Measurements from ENCODE around the gene SPATA4. TPM values are rescaled to one million over a fixed set of nuclear protein-coding genes. Genes with fewer than 3 reads are reported as not detected.

Gene SPATA4
- polyA plus RNA-seq, 1 of the 3 experiments (the other 2 are of a cell fraction): 0.21 TPM

DNA sequence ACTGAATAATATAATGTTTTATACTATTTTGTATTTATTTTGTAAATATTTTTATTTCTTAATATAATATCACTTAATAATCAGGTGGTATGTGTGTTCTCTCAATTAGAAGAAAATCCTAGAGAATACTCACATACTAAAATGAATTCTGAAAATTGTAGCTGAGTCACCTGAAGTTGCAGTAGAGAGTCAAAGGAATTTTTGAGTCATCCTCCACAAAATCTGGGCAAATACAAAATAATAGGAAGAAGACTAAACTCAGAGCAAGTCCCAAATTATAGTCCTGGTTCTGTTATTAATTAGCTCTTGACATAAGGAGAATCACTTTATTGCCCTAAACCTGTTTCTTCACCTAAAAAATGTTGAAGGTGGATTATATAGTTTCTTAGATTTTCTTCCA lies 57.8 kb downstream of the SPATA4 start:
- Histone ChIP-seq H3K36me3 (replicated peaks in 1 of 2; ENCODE audit: control insufficient read depth in 1 of 2, insufficient read depth in 2 of 2, low read length in 1 of 2) (no peaks in the 10 kb centered on the region), H3K4me3 (ENCODE audit: low read depth in 2 of 2, low read length in 1 of 2) (no peak overlapping the region), H2AFZ (ENCODE audit: low read depth) (no peak overlapping the region), H3K4me2 (no peak overlapping the region), H3K79me2 (ENCODE audit: insufficient read depth) (no peaks in the 10 kb centered on the region), H3K9ac (no peak overlapping the region), H3K27me3 (ENCODE audit: insufficient read depth) (no peaks in the 10 kb centered on the region), H4K20me1 (ENCODE audit: insufficient read depth) (no peaks in the 10 kb centered on the region), H3K27ac (ENCODE audit: low read depth in 2 of 2, low read length in 1 of 2) (no peak overlapping the region), H3K9me2 (no peaks in the 10 kb centered on the region), H3K4me1 (ENCODE audit: control insufficient read depth in 1 of 2, insufficient read depth in 2 of 2, low read depth in 1 of 2, low read length in 1 of 2) (peaks cover 0 to 5% of the 10 kb centered on the region in 2 experiments; a peak in 2 of 4 replicates), H3F3A (replicated peaks; ENCODE audit: insufficient read depth) (no peaks in the 10 kb centered on the region), H3K9me3 (no peaks in the 10 kb centered on the region)
- CTCF ChIA-PET: interaction anchor here (2.3 kb wide), 1 partner anchor 14 kb away, joined by 8 read pairs; no protein-coding TSS in a partner anchor
- TF ChIP-seq FOSL2 (IDR thresholded peaks at IDR 0.05; ENCODE audit: borderline replicate concordance, low read depth) (peak; percentile 37; the same call in 1 of the 2 replicates), GATA2 (CRISPR knock-in tag; IDR thresholded peaks at IDR 0.05) (no peak)
- DNase-seq: no peak
- POLR2A ChIA-PET: no interaction called here

DNA sequence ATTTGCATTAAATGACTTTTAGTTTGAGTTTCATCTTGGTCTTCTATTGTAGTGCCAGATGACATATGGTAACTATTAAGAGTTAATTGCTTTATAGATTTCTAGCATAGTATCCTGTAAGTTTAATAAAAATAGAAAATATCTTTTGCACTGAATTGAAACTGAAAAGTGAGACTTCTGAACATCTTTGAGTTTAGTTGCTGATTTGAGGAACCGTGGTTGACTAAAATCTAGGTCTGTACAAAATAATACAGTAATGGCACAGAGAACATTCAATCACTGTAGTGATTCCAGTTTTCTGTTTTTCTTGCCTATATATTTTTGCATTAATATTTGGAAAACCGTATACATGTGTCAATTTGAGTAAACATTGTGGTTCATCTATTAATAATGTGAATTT lies 60.7 kb downstream of the SPATA4 start:
- TF ChIP-seq EP300 (IDR thresholded peaks at IDR 0.05; ENCODE audit: borderline replicate concordance in 1 of 2, low read depth in 1 of 2, low read length in 1 of 2) (no peak), RAD21 (IDR thresholded peaks at IDR 0.05; ENCODE audit: low read length) (no peak), NFIC (IDR thresholded peaks at IDR 0.05; ENCODE audit: borderline replicate concordance) (no peak), POLR2AphosphoS5 (IDR thresholded peaks at IDR 0.05; ENCODE audit: low read depth, low read length) (no peak), MEF2A (IDR thresholded peaks at IDR 0.05; ENCODE audit: borderline replicate concordance, low read depth) (no peak), TCF12 (IDR thresholded peaks at IDR 0.05) (no peak; the same call in 1 of the 2 replicates), FOXJ3 (CRISPR knock-in tag; IDR thresholded peaks at IDR 0.05) (no peak), RCOR1 (IDR thresholded peaks at IDR 0.05; ENCODE audit: low read length) (no peak)
- TF ChIP-seq, protein P1, sequence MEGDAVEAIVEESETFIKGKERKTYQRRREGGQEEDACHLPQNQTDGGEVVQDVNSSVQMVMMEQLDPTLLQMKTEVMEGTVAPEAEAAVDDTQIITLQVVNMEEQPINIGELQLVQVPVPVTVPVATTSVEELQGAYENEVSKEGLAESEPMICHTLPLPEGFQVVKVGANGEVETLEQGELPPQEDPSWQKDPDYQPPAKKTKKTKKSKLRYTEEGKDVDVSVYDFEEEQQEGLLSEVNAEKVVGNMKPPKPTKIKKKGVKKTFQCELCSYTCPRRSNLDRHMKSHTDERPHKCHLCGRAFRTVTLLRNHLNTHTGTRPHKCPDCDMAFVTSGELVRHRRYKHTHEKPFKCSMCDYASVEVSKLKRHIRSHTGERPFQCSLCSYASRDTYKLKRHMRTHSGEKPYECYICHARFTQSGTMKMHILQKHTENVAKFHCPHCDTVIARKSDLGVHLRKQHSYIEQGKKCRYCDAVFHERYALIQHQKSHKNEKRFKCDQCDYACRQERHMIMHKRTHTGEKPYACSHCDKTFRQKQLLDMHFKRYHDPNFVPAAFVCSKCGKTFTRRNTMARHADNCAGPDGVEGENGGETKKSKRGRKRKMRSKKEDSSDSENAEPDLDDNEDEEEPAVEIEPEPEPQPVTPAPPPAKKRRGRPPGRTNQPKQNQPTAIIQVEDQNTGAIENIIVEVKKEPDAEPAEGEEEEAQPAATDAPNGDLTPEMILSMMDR (IDR thresholded peaks at IDR 0.05): no peak
- TF ChIP-seq, protein P2, sequence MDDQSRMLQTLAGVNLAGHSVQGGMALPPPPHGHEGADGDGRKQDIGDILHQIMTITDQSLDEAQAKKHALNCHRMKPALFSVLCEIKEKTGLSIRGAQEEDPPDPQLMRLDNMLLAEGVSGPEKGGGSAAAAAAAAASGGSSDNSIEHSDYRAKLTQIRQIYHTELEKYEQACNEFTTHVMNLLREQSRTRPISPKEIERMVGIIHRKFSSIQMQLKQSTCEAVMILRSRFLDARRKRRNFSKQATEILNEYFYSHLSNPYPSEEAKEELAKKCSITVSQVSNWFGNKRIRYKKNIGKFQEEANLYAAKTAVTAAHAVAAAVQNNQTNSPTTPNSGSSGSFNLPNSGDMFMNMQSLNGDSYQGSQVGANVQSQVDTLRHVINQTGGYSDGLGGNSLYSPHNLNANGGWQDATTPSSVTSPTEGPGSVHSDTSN (IDR thresholded peaks at IDR 0.05): no peak
- TF ChIP-seq, protein P3, sequence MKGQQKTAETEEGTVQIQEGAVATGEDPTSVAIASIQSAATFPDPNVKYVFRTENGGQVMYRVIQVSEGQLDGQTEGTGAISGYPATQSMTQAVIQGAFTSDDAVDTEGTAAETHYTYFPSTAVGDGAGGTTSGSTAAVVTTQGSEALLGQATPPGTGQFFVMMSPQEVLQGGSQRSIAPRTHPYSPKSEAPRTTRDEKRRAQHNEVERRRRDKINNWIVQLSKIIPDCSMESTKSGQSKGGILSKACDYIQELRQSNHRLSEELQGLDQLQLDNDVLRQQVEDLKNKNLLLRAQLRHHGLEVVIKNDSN (IDR thresholded peaks at IDR 0.05; ENCODE audit: borderline replicate concordance, low read depth): no peak
- H3K9me3 ChIP-seq: no peaks in the 10 kb centered on the region
- H3K27ac ChIP-seq (ENCODE audit: low read depth in 2 of 2, low read length in 1 of 2): peak overlapping the region in 1 of 2 experiments; percentile 60; a peak in 2 of 4 replicates
- peaks cover 0 to 3% of the 10 kb centered on the region in 2 experiments; a peak in 1 of 4 replicates for H3K4me1 ChIP-seq (ENCODE audit: control insufficient read depth in 1 of 2, insufficient read depth in 2 of 2, low read depth in 1 of 2, low read length in 1 of 2)
- no peaks in the 10 kb centered on the region for H3F3A ChIP-seq (replicated peaks; ENCODE audit: insufficient read depth)
- POLR2A ChIA-PET: no interaction called here
- no peaks in the 10 kb centered on the region; the same call in 1 of the 2 replicates for H3K9me2 ChIP-seq
- H2AFZ ChIP-seq (ENCODE audit: low read depth): peak overlapping the region; percentile 40; the same call in 1 of the 2 replicates
- H3K4me2 ChIP-seq: no peak overlapping the region
- no peak overlapping the region for H3K4me3 ChIP-seq (ENCODE audit: low read depth in 2 of 2, low read length in 1 of 2)
- 27% methylated on average over 2 of the region's 2 CpGs for WGBS (ENCODE audit: low lambda C conversion rate)
- H3K9ac ChIP-seq: no peak overlapping the region
- H3K27me3 ChIP-seq (ENCODE audit: insufficient read depth): no peaks in the 10 kb centered on the region
- DNase-seq: no peak
- CTCF ChIA-PET: interaction anchor here (0.7 kb wide), 1 partner anchor 11 kb away, joined by 3 read pairs; no protein-coding TSS in a partner anchor
- H3K79me2 ChIP-seq (ENCODE audit: insufficient read depth): no peaks in the 10 kb centered on the region
- no peaks in the 10 kb centered on the region for H4K20me1 ChIP-seq (ENCODE audit: insufficient read depth)
- no peaks in the 10 kb centered on the region for H3K36me3 ChIP-seq (replicated peaks in 1 of 2; ENCODE audit: control insufficient read depth in 1 of 2, insufficient read depth in 2 of 2, low read length in 1 of 2)

Other genes with a start within 250 kb of the SPATA4 start
- gene WDR17, start 129.7 kb downstream of the SPATA4 start, polyA plus RNA-seq (2012; rRNA removed): 0.72 and 1.1 TPM in 2 replicates
- 0.13 and 0.54 TPM in 2 replicates for gene ASB5, start 73.6 kb upstream of the SPATA4 start, polyA plus RNA-seq (2012; rRNA removed)
- 27.7 and 37.4 TPM in 2 replicates for gene SPCS3, start 124.4 kb upstream of the SPATA4 start, polyA plus RNA-seq (2012; rRNA removed)

Measured in SK-N-SH (cell line).